NCI-H526 treated with DMSO at 0.1 percent for 48 hours (cell line): ENCODE measurements around the gene C10orf71.

Source experiments
- DNase-seq: peaks from one replicate; lab custom pipeline; 2025; lab: John Stamatoyannopoulos, UW

Gene C10orf71

GRCh38 chr10:49298983-49299815 lies at the start of gene C10orf71:
C10orf71 (plus strand) TSS chr10:49299170; CDS start chr10:49322546, 23,376 bp downstream.
- DNase-seq = peak; percentile 44

GRCh38 chr10:49252313-49253034 lies 46.5 kb upstream of the C10orf71 start:
- DNase-seq = no peak

- no peak for DNase-seq
These were observed 45.5 kb upstream of the C10orf71 start for GRCh38 chr10:49253340-49253906.

- DNase-seq = no peak
These were observed 44.8 kb upstream of the C10orf71 start for GRCh38 chr10:49254150-49254549.

GRCh38 chr10:49254556-49255318 lies 44.2 kb upstream of the C10orf71 start:
- no peak for DNase-seq

- DNase-seq = no peak
These were observed 43.1 kb upstream of the C10orf71 start for GRCh38 chr10:49255883-49256282.

GRCh38 chr10:49257154-49257553 lies 41.8 kb upstream of the C10orf71 start:
- no peak for DNase-seq

- DNase-seq = no peak
These were observed 41.2 kb upstream of the C10orf71 start for GRCh38 chr10:49257626-49258349.

- DNase-seq = no peak
These were observed 40.7 kb upstream of the C10orf71 start for GRCh38 chr10:49258350-49258683.

GRCh38 chr10:49260644-49261296 lies 38.2 kb upstream of the C10orf71 start:
- no peak for DNase-seq

GRCh38 chr10:49263591-49263990 lies 35.4 kb upstream of the C10orf71 start:
- no peak for DNase-seq

- no peak for DNase-seq
These were observed 34.7 kb upstream of the C10orf71 start for GRCh38 chr10:49264177-49264677.

GRCh38 chr10:49265885-49266284 lies 33.1 kb upstream of the C10orf71 start:
- no peak for DNase-seq

GRCh38 chr10:49268185-49268584 lies 30.8 kb upstream of the C10orf71 start:
- no peak for DNase-seq

- DNase-seq = no peak
These were observed 29.4 kb upstream of the C10orf71 start for GRCh38 chr10:49269523-49269922.

- DNase-seq = no peak
These were observed 28.4 kb upstream of the C10orf71 start for GRCh38 chr10:49270565-49270964.

GRCh38 chr10:49271346-49271745 lies 27.6 kb upstream of the C10orf71 start:
- no peak for DNase-seq

- DNase-seq = no peak
These were observed 26.5 kb upstream of the C10orf71 start for GRCh38 chr10:49272251-49273081.

GRCh38 chr10:49273082-49273465 lies 25.9 kb upstream of the C10orf71 start:
- DNase-seq = no peak

- DNase-seq = no peak
These were observed 25.3 kb upstream of the C10orf71 start for GRCh38 chr10:49273626-49274025.
